PC-9 (cell line): ENCODE data around the gene RALGPS1.

Experiments
- CTCF ChIP-seq: fragments of 200-600 bp; sonication (generic); conservative IDR thresholded peaks from 2 replicates; pipeline ENCODE4 v1.6.1; 2017; ENCODE audit warnings: mixed run types, antibody characterized with exemption, mild to moderate bottlenecking, moderate library complexity
- EZH2 ChIP-seq: fragments of 200-600 bp; sonication (generic); IDR thresholded peaks from 2 replicates; pipeline ENCODE4 v1.8.0; 2017; ENCODE audit warnings: antibody characterized with exemption, low read depth

DNA sequence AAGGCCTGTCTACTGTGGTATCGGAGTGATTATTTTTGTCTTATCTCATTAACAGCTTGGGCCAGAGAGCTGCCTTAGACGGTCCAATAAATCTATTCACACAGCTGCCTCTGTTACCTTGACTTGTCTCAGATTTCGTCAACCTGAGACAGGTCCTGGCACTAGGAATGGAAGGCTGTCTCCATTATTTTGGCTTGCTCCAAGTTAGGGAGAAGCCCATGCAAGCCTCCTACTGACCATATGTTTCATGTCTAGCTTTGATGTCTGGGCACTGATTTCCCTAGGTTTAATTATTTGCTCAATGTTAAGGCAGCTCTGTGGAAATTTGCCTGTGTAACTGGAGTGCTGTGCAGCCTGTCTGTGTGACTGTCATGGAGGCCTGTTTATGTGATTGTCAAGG is 12.4 kb upstream of the RALGPS1 start:
- TF ChIP-seq CTCF (no peak), EZH2 (no peak)
